Type B pancreatic cell (in vitro differentiated cells): ENCODE measurements around the gene B4GALT3. TPM values are rescaled to one million over a fixed set of nuclear protein-coding genes. Genes with fewer than 3 reads are reported as not detected.

ENCODE experiments used
- DNase-seq: peaks from one replicate; pipeline ENCODE4 v3.0.0; 2021; ENCODE audit warnings: mixed read lengths; ENCODE audit not compliant: unreplicated experiment; ENCODE audit errors: extremely low spot score
- H3K27ac Mint-ChIP-seq: 2 replicates; pipeline ENCODE4 v1.8.0; 2021; ENCODE audit warnings: mild to moderate bottlenecking, mixed read lengths
- H3K27me3 Mint-ChIP-seq: 2 replicates; pipeline ENCODE4 v1.8.0; 2021; ENCODE audit warnings: mixed read lengths
- H3K36me3 Mint-ChIP-seq: 2 replicates; pipeline ENCODE4 v1.8.0; 2021; ENCODE audit warnings: mixed read lengths
- H3K4me1 Mint-ChIP-seq: one replicate; pipeline ENCODE4 v1.8.0; 2021; ENCODE audit warnings: mixed read lengths; ENCODE audit not compliant: unreplicated experiment
- H3K4me3 Mint-ChIP-seq: 2 replicates; pipeline ENCODE4 v1.8.0; 2021; ENCODE audit warnings: mild to moderate bottlenecking, mixed read lengths
- H3K9me3 Mint-ChIP-seq: 2 replicates; pipeline ENCODE4 v1.8.0; 2021; ENCODE audit warnings: mixed read lengths
- CTCF ChIP-seq: fragments of 200-600 bp; sonication (generic); conservative IDR thresholded peaks from 2 replicates; pipeline ENCODE4 v1.5.0; 2021; ENCODE audit warnings: antibody characterized with exemption, mild to moderate bottlenecking
- total RNA-seq: library from RNA; stranded (reverse); gene quantifications from 2 replicates; pipeline ENCODE4 v1.2.1, GENCODE V29; 2021; ENCODE audit warnings: low replicate concordance

B4GALT3 gene
- total RNA-seq, 1 donor from 2014 or later: 42.4 TPM

- Mint-ChIP-seq H3K27me3 (no peaks in the 10 kb centered on the region), H3K4me1 (peaks cover 20% of the 10 kb centered on the region), H3K36me3 (peaks cover 13% of the 10 kb centered on the region), H3K4me3 (peak within 1 kb of the TSS; percentile 97), H3K27ac (peak within 1 kb of the TSS; percentile 99), H3K9me3 (no peaks in the 10 kb centered on the region)
- peak; percentile 94 for DNase-seq
- peak; percentile 61 for TF ChIP-seq CTCF
These were observed 11.3 kb downstream of the B4GALT3 start, which contains the start of gene PPOX for GRCh38 chr1:161165742-161166668. Gene PPOX (plus strand): TSS chr1:161166426. CDS start chr1:161166848, 422 bp downstream.

DNA sequence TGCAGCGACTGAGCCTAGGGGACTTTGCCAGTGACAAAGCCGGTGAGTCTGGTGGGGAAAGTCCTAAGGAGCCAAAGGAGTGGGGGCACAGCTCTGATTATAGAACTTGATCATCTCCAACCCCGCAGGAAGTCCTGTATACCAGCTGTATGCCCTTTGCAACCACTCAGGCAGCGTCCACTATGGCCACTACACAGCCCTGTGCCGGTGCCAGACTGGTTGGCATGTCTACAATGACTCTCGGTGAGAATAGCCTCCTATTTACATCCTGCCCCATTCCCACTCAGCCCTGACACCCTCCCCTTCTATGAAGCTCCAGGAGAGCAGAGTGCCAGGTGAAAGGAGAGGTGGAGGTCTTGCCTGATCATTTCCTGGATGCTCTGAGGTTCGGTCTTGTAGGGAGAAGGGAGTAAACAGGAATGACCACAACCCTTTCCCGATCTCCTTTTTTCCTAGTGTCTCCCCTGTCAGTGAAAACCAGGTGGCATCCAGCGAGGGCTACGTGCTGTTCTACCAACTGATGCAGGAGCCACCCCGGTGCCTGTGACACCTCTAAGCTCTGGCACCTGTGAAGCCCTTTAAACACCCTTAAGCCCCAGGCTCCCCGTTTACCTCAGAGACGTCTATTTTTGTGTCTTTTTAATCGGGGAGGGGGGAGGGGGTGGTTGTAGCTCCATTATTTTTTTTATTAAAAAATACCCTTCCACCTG, 12.3 kb downstream of the B4GALT3 start:
- no peak for DNase-seq

GRCh38 chr1:161163793-161164192, 13.5 kb downstream of the B4GALT3 start:
- H3K27ac Mint-ChIP-seq: peak overlapping the region; percentile 68
- no peak for TF ChIP-seq CTCF
- peaks cover 13% of the 10 kb centered on the region for H3K36me3 Mint-ChIP-seq
- no peaks in the 10 kb centered on the region for H3K27me3 Mint-ChIP-seq
- H3K9me3 Mint-ChIP-seq: no peaks in the 10 kb centered on the region
- no peak for DNase-seq
- peaks cover 32% of the 10 kb centered on the region for H3K4me1 Mint-ChIP-seq
- H3K4me3 Mint-ChIP-seq: peak overlapping the region; percentile 33

More for the DNA sequence above, 12.3 kb downstream of the B4GALT3 start:
- no peaks in the 10 kb centered on the region for H3K9me3 Mint-ChIP-seq
- H3K27ac Mint-ChIP-seq: peak overlapping the region; percentile 99
- H3K4me3 Mint-ChIP-seq: peak overlapping the region; percentile 68
- no peak for TF ChIP-seq CTCF
- H3K4me1 Mint-ChIP-seq: peaks cover 24% of the 10 kb centered on the region
- no peaks in the 10 kb centered on the region for H3K27me3 Mint-ChIP-seq
- H3K36me3 Mint-ChIP-seq: peaks cover 13% of the 10 kb centered on the region

DNA sequence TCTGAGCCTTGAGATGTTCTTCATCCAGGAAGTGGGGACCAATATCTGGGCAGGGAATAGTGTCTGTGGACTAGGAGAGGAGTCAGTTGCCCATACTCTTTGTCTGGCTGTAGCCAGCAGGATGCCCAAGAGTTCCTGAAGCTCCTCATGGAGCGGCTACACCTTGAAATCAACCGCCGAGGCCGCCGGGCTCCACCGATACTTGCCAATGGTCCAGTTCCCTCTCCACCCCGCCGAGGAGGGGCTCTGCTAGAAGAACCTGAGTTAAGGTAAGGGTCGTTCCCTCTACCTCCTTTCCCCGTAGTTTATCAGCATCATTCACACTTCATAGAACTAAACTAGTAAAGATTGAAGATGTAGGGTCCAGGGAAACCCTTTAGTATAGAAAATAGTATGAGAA, 14.5 kb downstream of the B4GALT3 start:
- Mint-ChIP-seq H3K4me3 (peak overlapping the region; percentile 22), H3K4me1 (peaks cover 34% of the 10 kb centered on the region), H3K9me3 (no peaks in the 10 kb centered on the region), H3K27ac (peak overlapping the region; percentile 68), H3K27me3 (no peaks in the 10 kb centered on the region), H3K36me3 (peaks cover 13% of the 10 kb centered on the region)
- no peak for DNase-seq
- no peak for TF ChIP-seq CTCF

- Mint-ChIP-seq H3K27ac (no peak overlapping the region), H3K27me3 (no peaks in the 10 kb centered on the region), H3K4me3 (peak overlapping the region; percentile 51), H3K4me1 (peaks cover 34% of the 10 kb centered on the region), H3K36me3 (peaks cover 13% of the 10 kb centered on the region), H3K9me3 (no peaks in the 10 kb centered on the region)
- DNase-seq: no peak
- TF ChIP-seq CTCF: no peak
These were observed 15.3 kb downstream of the B4GALT3 start for GRCh38 chr1:161162052-161162451.
